HG02938 (cell line): Measurements from ENCODE around the gene MYCBP2.

Experiments used
- ATAC-seq: cut with Tn5 transposase; IDR thresholded peaks from one replicate; pipeline ENCODE4 v1.9.1; 2021; ENCODE audit warnings: mild to moderate bottlenecking, moderate library complexity; ENCODE audit not compliant: unreplicated experiment

Gene MYCBP2

DNA sequence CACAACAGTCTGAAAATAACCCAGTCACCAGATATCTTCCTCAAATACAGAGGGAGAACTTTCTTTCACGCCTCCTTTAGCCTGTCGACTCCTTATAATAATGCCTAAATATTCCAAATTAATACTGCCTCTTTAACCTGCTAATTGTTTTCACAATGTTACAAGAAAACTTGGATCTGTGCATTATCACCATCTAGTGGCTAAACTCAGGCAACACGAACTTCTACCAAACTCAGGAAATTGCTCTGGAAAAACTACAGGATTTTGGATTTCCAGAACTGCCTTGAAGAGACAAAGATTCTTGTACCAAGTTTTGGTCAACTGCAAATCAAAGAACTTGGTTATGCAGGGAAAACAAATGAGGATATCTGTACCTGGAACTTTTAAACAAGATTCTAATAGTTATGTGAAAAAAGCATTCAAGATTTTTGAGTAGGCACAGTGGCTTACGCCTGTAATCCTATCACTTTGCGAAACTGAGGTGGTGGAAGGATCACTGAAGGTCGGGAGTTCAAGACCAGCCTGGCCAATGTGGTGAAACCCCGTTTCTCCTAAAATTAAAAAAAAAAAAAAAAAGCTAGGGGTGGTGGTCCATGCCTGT, 324.2 kb downstream of the MYCBP2 start:
- ATAC-seq, result no peak

DNA sequence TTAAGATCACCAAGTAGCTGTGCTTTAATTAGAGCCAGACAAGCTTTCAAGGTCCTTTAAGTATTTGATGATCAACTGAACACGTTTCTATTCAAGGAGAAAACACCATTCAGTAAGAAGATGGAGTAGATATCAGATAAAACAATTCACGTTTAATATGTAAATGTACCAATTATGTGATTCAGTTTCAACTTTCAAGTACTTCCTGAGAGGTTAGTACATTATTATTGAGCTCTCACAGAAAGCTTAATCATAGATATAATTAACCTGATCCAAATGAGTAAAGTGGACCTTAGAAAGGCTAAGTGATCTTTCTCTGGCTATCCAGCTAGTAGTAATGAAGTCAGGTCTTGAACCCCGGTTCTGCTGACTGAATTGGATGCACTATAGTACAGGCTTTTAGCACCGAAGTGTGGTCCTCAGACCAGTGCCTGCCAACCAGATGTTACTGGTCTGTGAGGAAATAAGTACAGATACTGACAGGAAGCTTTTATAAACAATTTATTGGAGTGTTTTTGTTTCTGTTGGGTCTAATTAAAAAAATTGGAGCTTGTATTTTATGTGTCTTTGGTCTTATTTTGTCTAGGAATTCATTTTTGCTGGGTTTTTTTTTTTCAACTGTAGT, 324.8 kb downstream of the MYCBP2 start:
- ATAC-seq, result no peak

DNA sequence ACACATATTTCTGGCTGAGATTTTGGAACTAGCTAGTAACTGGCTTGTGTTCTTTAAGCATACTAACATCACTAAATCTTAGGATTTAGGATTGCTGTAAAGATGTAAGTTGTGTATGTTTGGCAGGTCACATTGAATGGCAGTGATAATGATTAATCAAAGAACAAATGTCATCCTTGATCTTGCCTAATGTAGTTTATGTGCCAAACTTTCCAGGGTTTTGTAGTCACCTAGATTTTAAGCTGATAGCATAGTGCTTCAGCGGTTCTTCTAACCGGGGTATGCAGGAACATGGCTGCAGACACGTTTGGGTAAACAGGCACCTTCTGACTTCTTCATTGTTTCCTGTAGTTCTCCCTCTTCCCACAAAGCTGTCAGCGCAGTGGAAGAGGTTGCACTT, 325.4 kb downstream of the MYCBP2 start:
- no peak for ATAC-seq

DNA sequence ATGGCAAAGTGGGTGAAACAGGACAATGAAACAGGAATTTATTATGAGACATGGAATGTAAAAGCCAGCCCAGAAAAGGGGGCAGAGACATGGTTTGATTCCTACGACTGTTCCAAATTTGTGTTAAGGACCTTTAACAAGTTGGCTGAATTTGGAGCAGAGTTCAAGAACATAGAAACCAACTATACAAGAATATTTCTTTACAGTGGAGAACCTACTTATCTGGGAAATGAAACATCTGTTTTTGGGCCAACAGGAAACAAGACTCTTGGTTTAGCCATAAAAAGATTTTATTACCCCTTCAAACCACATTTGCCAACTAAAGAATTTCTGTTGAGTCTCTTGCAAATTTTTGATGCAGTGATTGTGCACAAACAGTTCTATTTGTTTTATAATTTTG, 326.4 kb downstream of the MYCBP2 start:
- ATAC-seq, result no peak
